DND-41 (cell line): ENCODE data around the gene TRIM56.

ENCODE experiments used
- ATAC-seq: fragments of 200-7000 bp; cut with Tn5 transposase; 3 replicates; pipeline ENCODE4 v1.9.1; 2021; ENCODE audit warnings: low read depth; ENCODE audit not compliant: insufficient read depth
- DNase-seq: peaks from one replicate; pipeline ENCODE4 v3.0.0-alpha.2; 2020
- H2AFZ ChIP-seq: 2 replicates; pipeline ENCODE4 v1.6.0; 2012; ENCODE audit warnings: low read depth, low read length
- H3K27ac ChIP-seq: 2 replicates; pipeline ENCODE4 v1.5.1; 2012; ENCODE audit warnings: low read length, inconsistent platforms
- H3K27me3 ChIP-seq: fragments of 200-600 bp; sonication (generic); 2 replicates; pipeline ENCODE4 v1.6.0; 2012; ENCODE audit warnings: low read length, mild to moderate bottlenecking, inconsistent platforms; ENCODE audit not compliant: insufficient read depth, poor library complexity
- H3K36me3 ChIP-seq: 2 replicates; pipeline ENCODE4 v1.5.1; 2012; ENCODE audit warnings: low read length, inconsistent platforms; ENCODE audit not compliant: insufficient read depth
- H3K4me1 ChIP-seq: 2 replicates; pipeline ENCODE4 v1.5.1; 2012; ENCODE audit warnings: mild to moderate bottlenecking, low read length; ENCODE audit not compliant: insufficient read depth
- H3K4me2 ChIP-seq: 2 replicates; pipeline ENCODE4 v1.6.0; 2012; ENCODE audit warnings: mild to moderate bottlenecking, moderate library complexity, low read length, inconsistent platforms; ENCODE audit not compliant: insufficient read depth
- H3K4me3 ChIP-seq, 2 experiments: fragments of 200-600 bp in 1 of 2; shearing (Covaris generic) in 1 of 2; 2 replicates each; pipeline ENCODE4 v1.5.1; 2012 to 2016; ENCODE audit warnings: inconsistent platforms in 2 of 2, low read length in 2 of 2, mild to moderate bottlenecking in 2 of 2, low read depth in 1 of 2, moderate library complexity in 1 of 2
- H3K79me2 ChIP-seq: 2 replicates; pipeline ENCODE4 v1.6.0; 2012; ENCODE audit warnings: low read length, inconsistent platforms; ENCODE audit not compliant: insufficient read depth
- H3K9ac ChIP-seq: 2 replicates; pipeline ENCODE4 v1.6.0; 2012; ENCODE audit warnings: low read depth, mild to moderate bottlenecking, inconsistent platforms, low read length, moderate library complexity
- H3K9me3 ChIP-seq: 2 replicates; pipeline ENCODE4 v1.5.1; 2012; ENCODE audit warnings: low read length, moderate library complexity, mild to moderate bottlenecking, inconsistent platforms; ENCODE audit not compliant: insufficient read depth, severe bottlenecking
- H4K20me1 ChIP-seq: 2 replicates; pipeline ENCODE4 v1.6.0; 2012; ENCODE audit warnings: low read length; ENCODE audit not compliant: insufficient read depth
- EZH2 ChIP-seq: IDR thresholded peaks from 3 replicates; pipeline ENCODE4 v1.6.1; 2012; ENCODE audit warnings: borderline replicate concordance, low read depth, mild to moderate bottlenecking, moderate library complexity, low read length, inconsistent platforms; ENCODE audit not compliant: severe bottlenecking
- TF ChIP-seq, protein P1 (sequence below): IDR thresholded peaks from 2 replicates; pipeline ENCODE4 v1.5.1; 2012; ENCODE audit warnings: borderline replicate concordance, low read length, moderate library complexity, mild to moderate bottlenecking; ENCODE audit not compliant: poor library complexity, severe bottlenecking; ENCODE audit errors: extremely low read depth

Gene TRIM56

DNA sequence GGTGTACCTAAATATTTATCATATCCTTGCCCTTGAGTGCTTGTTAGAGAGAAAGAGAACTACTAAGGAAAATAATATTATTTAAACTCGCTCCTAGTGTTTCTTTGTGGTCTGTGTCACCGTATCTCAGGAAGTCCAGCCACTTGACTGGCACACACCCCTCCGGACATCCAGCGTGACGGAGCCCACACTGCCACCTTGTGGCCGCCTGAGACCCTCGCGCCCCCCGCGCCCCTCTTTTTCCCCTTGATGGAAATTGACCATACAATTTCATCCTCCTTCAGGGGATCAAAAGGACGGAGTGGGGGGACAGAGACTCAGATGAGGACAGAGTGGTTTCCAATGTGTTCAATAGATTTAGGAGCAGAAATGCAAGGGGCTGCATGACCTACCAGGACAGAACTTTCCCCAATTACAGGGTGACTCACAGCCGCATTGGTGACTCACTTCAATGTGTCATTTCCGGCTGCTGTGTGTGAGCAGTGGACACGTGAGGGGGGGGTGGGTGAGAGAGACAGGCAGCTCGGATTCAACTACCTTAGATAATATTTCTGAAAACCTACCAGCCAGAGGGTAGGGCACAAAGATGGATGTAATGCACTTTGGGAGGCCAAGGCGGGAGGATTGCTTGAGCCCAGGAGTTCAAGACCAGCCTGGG lies 53.1 kb downstream of the TRIM56 start:
- TF ChIP-seq EZH2: no peak
- TF ChIP-seq, protein P1, sequence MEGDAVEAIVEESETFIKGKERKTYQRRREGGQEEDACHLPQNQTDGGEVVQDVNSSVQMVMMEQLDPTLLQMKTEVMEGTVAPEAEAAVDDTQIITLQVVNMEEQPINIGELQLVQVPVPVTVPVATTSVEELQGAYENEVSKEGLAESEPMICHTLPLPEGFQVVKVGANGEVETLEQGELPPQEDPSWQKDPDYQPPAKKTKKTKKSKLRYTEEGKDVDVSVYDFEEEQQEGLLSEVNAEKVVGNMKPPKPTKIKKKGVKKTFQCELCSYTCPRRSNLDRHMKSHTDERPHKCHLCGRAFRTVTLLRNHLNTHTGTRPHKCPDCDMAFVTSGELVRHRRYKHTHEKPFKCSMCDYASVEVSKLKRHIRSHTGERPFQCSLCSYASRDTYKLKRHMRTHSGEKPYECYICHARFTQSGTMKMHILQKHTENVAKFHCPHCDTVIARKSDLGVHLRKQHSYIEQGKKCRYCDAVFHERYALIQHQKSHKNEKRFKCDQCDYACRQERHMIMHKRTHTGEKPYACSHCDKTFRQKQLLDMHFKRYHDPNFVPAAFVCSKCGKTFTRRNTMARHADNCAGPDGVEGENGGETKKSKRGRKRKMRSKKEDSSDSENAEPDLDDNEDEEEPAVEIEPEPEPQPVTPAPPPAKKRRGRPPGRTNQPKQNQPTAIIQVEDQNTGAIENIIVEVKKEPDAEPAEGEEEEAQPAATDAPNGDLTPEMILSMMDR: peak; percentile 50
- Histone ChIP-seq H3K79me2 (no peaks in the 10 kb centered on the region), H3K4me3 (no peak overlapping the region), H2AFZ (no peak overlapping the region), H3K4me1 (peaks cover 8% of the 10 kb centered on the region), H3K9ac (no peak overlapping the region), H3K9me3 (no peaks in the 10 kb centered on the region), H3K27me3 (no peaks in the 10 kb centered on the region), H3K4me2 (no peak overlapping the region), H3K36me3 (no peaks in the 10 kb centered on the region), H4K20me1 (no peaks in the 10 kb centered on the region), H3K27ac (no peak overlapping the region)
- ATAC-seq (peak; percentile 82), DNase-seq (peak; percentile 67)

DNA sequence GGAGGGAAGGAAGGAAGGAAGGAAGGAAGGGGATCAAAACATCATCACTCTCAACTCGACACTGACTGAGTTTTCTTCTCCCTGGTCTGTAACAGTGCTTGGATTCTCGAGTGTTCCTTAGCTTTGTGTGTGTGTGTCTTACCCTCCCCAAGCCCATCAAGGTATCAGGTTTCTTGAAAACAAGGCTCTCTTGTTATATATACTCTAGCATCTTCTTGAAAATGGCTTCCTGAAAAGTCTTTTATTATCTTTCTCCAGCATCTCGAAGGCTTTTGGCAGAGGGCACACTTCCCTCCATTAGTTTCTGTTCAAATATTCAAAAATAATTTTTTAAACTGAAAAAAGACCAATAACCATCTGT lies 55.0 kb downstream of the TRIM56 start:
- H3K27ac ChIP-seq: no peak overlapping the region
- no peaks in the 10 kb centered on the region for H3K27me3 ChIP-seq
- H3K9ac ChIP-seq: no peak overlapping the region
- H3K4me3 ChIP-seq: no peak overlapping the region
- H3K4me1 ChIP-seq: peaks cover 14% of the 10 kb centered on the region
- H3K36me3 ChIP-seq: no peaks in the 10 kb centered on the region
- DNase-seq: no peak
- H2AFZ ChIP-seq: no peak overlapping the region
- no peak for ATAC-seq
- H3K9me3 ChIP-seq: no peaks in the 10 kb centered on the region
- no peaks in the 10 kb centered on the region for H3K79me2 ChIP-seq
- TF ChIP-seq EZH2: no peak
- TF ChIP-seq, protein P1: no peak
- no peak overlapping the region for H3K4me2 ChIP-seq
- H4K20me1 ChIP-seq: no peaks in the 10 kb centered on the region

GRCh38 chr7:101140746-101141382 lies 55.6 kb downstream of the TRIM56 start:
- H3K9ac ChIP-seq: no peak overlapping the region
- H2AFZ ChIP-seq: no peak overlapping the region
- DNase-seq (peak; percentile 42), ATAC-seq (peak; percentile 63)
- TF ChIP-seq, protein P1: no peak
- TF ChIP-seq EZH2: no peak
- H3K36me3 ChIP-seq: no peaks in the 10 kb centered on the region
- H3K9me3 ChIP-seq: no peaks in the 10 kb centered on the region
- peaks cover 14% of the 10 kb centered on the region for H3K4me1 ChIP-seq
- H3K4me2 ChIP-seq: no peak overlapping the region
- H3K27ac ChIP-seq: no peak overlapping the region
- no peaks in the 10 kb centered on the region for H3K79me2 ChIP-seq
- H3K4me3 ChIP-seq: no peak overlapping the region
- peaks cover 1% of the 10 kb centered on the region for H3K27me3 ChIP-seq
- no peaks in the 10 kb centered on the region for H4K20me1 ChIP-seq
